Transverse colon (tissue), 4 donors: ENCODE data around the gene MRRF. TPM values are rescaled to one million over a fixed set of nuclear protein-coding genes. Genes with fewer than 3 reads are reported as not detected.

ENCODE experiments used
- DNase-seq: peaks from one replicate; pipeline ENCODE4 v3.0.0-alpha.2; 2019
- H3K27ac ChIP-seq, 4 donors: fragments of 200-600 bp; sonication (generic); 2 replicates each; pipeline ENCODE4 v1.5.1; 2016 to 2018; ENCODE audit warnings: inconsistent platforms in 4 of 4
- H3K27me3 ChIP-seq: fragments of 200-600 bp; sonication (generic); 2 replicates; pipeline ENCODE4 v1.5.1; 2017; ENCODE audit warnings: inconsistent platforms
- H3K36me3 ChIP-seq, 4 donors: fragments of 200-600 bp; sonication (generic); 2 replicates each; pipeline ENCODE4 v1.5.1; 2017 to 2019; ENCODE audit warnings: inconsistent platforms in 4 of 4
- H3K4me1 ChIP-seq, 4 donors: fragments of 200-600 bp; sonication (generic); 2 replicates each; pipeline ENCODE4 v1.5.1; 2017 to 2020; ENCODE audit warnings: inconsistent platforms in 4 of 4
- H3K4me3 ChIP-seq, 4 donors: fragments of 200-600 bp; sonication (generic); 1 replicate in 1 of 4; 2 replicates in 3 of 4; pipeline versions ENCODE4 v1.5.1 to v1.6.1; 2017 to 2019; ENCODE audit warnings: inconsistent platforms in 4 of 4
- H3K9me3 ChIP-seq, 2 donors: fragments of 200-600 bp; sonication (generic); 2 replicates each; pipeline ENCODE4 v1.5.1; 2017 to 2019; ENCODE audit warnings: inconsistent platforms in 2 of 2
- CTCF ChIP-seq, 5 experiments: fragments of 200-600 bp in 3 of 5; fragments of 450-650 bp in 2 of 5; sonication (generic) in 3 of 5; IDR thresholded peaks; 1 replicate in 2 of 5; 2 replicates in 3 of 5; pipeline ENCODE4 v1.5.1; 2016 to 2017; ENCODE audit warnings: antibody characterized with exemption in 5 of 5, inconsistent platforms in 3 of 5, mild to moderate bottlenecking in 2 of 5, moderate library complexity in 1 of 5
- EP300 ChIP-seq: sonication (generic); formaldehyde crosslinking; IDR thresholded peaks from one replicate; pipeline ENCODE4 v1.6.1; 2017; ENCODE audit warnings: antibody characterized with exemption, low read depth
- POLR2A ChIP-seq: fragments of 450-650 bp; IDR thresholded peaks from one replicate; pipeline ENCODE4 v1.6.1; 2016; ENCODE audit warnings: antibody characterized with exemption, mild to moderate bottlenecking, moderate library complexity
- POLR2AphosphoS5 ChIP-seq, 3 donors: sonication (generic); formaldehyde crosslinking; IDR thresholded peaks; one replicate each; pipeline ENCODE4 v1.6.1; 2016; ENCODE audit warnings: antibody characterized with exemption in 3 of 3
- WGBS, 2 donors: methylation state at CpG; one replicate each; pipeline ENCODE4 v1.1.5; 2018; ENCODE audit warnings: low coverage in 1 of 2; 5-methylcytosine and 5-hydroxymethylcytosine counted together
- in situ Hi-C, 4 donors: fragments of 200-750 bp; cut with MboI; loops; one replicate each; pipeline versions ENCODE4 v1.15.0 to v1.15.1; 2017; ENCODE audit warnings: low sequenced_read_pairs in 3 of 4, low pct_ligation_motif_present in 1 of 4, low pct_unique_long_range_greater_than_20kb in 1 of 4
- intact Hi-C: fragments of 100-400 bp; cut with DNase I; formaldehyde crosslinking; loops from one replicate; pipeline ENCODE4 v1.15.1; 2023; ENCODE audit warnings: low total_unique reads
- total RNA-seq, 4 donors: library from RNA; depleted of rRNA; stranded (reverse); fragments of >200 nt; gene quantifications; one replicate each; pipeline ENCODE4 v1.1.0, GENCODE V29; 2016

MRRF gene
- total RNA-seq, 4 donors from 2014 or later: 46.0 to 142 (median 53.6) TPM

GRCh38 chr9:122274055-122274454, 9.4 kb downstream of the MRRF start:
- Histone ChIP-seq H3K27me3 (no peaks in the 10 kb centered on the region), H3K4me3 (no peak overlapping the region), H3K4me1 (peaks cover 0 to 12% (median 0%) of the 10 kb centered on the region in 4 donors), H3K27ac (no peak overlapping the region), H3K9me3 (no peaks in the 10 kb centered on the region), H3K36me3 (peaks cover 0 to 30% (median 7%) of the 10 kb centered on the region in 4 donors)
- DNase-seq: no peak
- 80 to 88% methylated on average over 2 of the region's 2 CpGs for WGBS, 2 donors
- intact Hi-C loops (no loop called here), in situ Hi-C loops (no loop called here)
- no peak for TF ChIP-seq POLR2A

GRCh38 chr9:122276096-122276495, 11.4 kb downstream of the MRRF start:
- Histone ChIP-seq H3K4me1 (peaks cover 0 to 12% (median 0%) of the 10 kb centered on the region in 4 donors), H3K36me3 (peaks cover 0 to 33% (median 5%) of the 10 kb centered on the region in 4 donors), H3K27me3 (no peaks in the 10 kb centered on the region), H3K9me3 (no peaks in the 10 kb centered on the region), H3K27ac (no peak overlapping the region), H3K4me3 (no peak overlapping the region)
- WGBS, 2 donors: 92 to 94% methylated on average over 7 of the region's 7 CpGs
- DNase-seq: no peak
- intact Hi-C loops: no loop called here
- TF ChIP-seq POLR2A: no peak
- no peak for TF ChIP-seq POLR2AphosphoS5 (IDR thresholded peaks at IDR 0.05)
- no peak for TF ChIP-seq CTCF (IDR thresholded peaks at IDR 0.05)
- TF ChIP-seq EP300: no peak
- in situ Hi-C loops: no loop called here

GRCh38 chr9:122277285-122277897, 12.7 kb downstream of the MRRF start:
- H3K36me3 ChIP-seq: peaks cover 0 to 33% (median 4%) of the 10 kb centered on the region in 4 donors
- H3K27ac ChIP-seq: no peak overlapping the region
- WGBS, 2 donors: 99 to 100% methylated on average over 9 to 10 of the region's 10 CpGs
- no peaks in the 10 kb centered on the region for H3K9me3 ChIP-seq
- no peak for TF ChIP-seq EP300
- no peak for TF ChIP-seq POLR2A
- no peak for TF ChIP-seq CTCF (IDR thresholded peaks at IDR 0.05)
- TF ChIP-seq POLR2AphosphoS5 (IDR thresholded peaks at IDR 0.05): no peak
- intact Hi-C loops (no loop called here), in situ Hi-C loops (no loop called here)
- peaks cover 0 to 8% (median 0%) of the 10 kb centered on the region in 4 donors for H3K4me1 ChIP-seq
- H3K27me3 ChIP-seq: no peaks in the 10 kb centered on the region
- DNase-seq: no peak
- no peak overlapping the region for H3K4me3 ChIP-seq

- Histone ChIP-seq H3K9me3 (no peaks in the 10 kb centered on the region), H3K27me3 (no peaks in the 10 kb centered on the region), H3K4me1 (no peaks in the 10 kb centered on the region), H3K36me3 (peaks cover 0 to 41% (median 12%) of the 10 kb centered on the region in 4 donors), H3K4me3 (no peak overlapping the region), H3K27ac (no peak overlapping the region)
- in situ Hi-C loops (no loop called here), intact Hi-C loops (no loop called here)
- DNase-seq: no peak
- 93 to 94% methylated on average over 4 to 5 of the region's 5 CpGs for WGBS, 2 donors
- TF ChIP-seq POLR2AphosphoS5 (IDR thresholded peaks at IDR 0.05) (no peak), EP300 (no peak), CTCF (IDR thresholded peaks at IDR 0.05) (no peak), POLR2A (no peak)
These were observed 16.7 kb downstream of the MRRF start for GRCh38 chr9:122281368-122281767.

GRCh38 chr9:122286764-122287163, 22.1 kb downstream of the MRRF start:
- no peaks in the 10 kb centered on the region for H3K9me3 ChIP-seq
- no peak for TF ChIP-seq POLR2A
- TF ChIP-seq CTCF (IDR thresholded peaks at IDR 0.05): no peak
- TF ChIP-seq POLR2AphosphoS5 (IDR thresholded peaks at IDR 0.05): no peak
- TF ChIP-seq EP300: no peak
- intact Hi-C loops (no loop called here), in situ Hi-C loops (no loop called here)
- 80% methylated on average over 1 of the region's 1 CpG for WGBS, 2 donors
- no peaks in the 10 kb centered on the region for H3K27me3 ChIP-seq
- H3K4me3 ChIP-seq: no peak overlapping the region
- H3K27ac ChIP-seq: no peak overlapping the region
- no peak for DNase-seq
- H3K4me1 ChIP-seq: no peaks in the 10 kb centered on the region
- peaks cover 0 to 37% (median 14%) of the 10 kb centered on the region in 4 donors for H3K36me3 ChIP-seq
